ENCODE data around the gene IPO7. TPM values are rescaled to one million over a fixed set of nuclear protein-coding genes. Genes with fewer than 3 reads are reported as not detected.

Gene IPO7
- total RNA-seq, 1 donor from 2014 or later: 126 TPM

- Histone ChIP-seq H3K9me3 (no peaks in the 10 kb centered on the region), H3K4me3 (peak overlapping the region; percentile 70), H3K27ac (peak overlapping the region; percentile 89), H3K27me3 (ENCODE audit: low read depth) (no peaks in the 10 kb centered on the region), H3K36me3 (peaks cover 4% of the 10 kb centered on the region), H3K4me1 (peaks cover 25% of the 10 kb centered on the region)
- intact Hi-C loops (cut with DNase I): no loop called here
- ATAC-seq: no peak
- TF ChIP-seq CTCF (IDR thresholded peaks at IDR 0.05): no peak
- no peak for DNase-seq
These were observed 1.6 kb downstream of the IPO7 start for GRCh38 chr11:9386086-9386485.

- ATAC-seq (no peak), DNase-seq (no peak)
- Histone ChIP-seq H3K4me3 (no peak overlapping the region), H3K27ac (no peak overlapping the region), H3K36me3 (peaks cover 4% of the 10 kb centered on the region), H3K9me3 (no peaks in the 10 kb centered on the region), H3K4me1 (peaks cover 30% of the 10 kb centered on the region), H3K27me3 (ENCODE audit: low read depth) (no peaks in the 10 kb centered on the region)
- intact Hi-C loops (cut with DNase I): no loop called here
- TF ChIP-seq CTCF (IDR thresholded peaks at IDR 0.05): no peak
These were observed 2.4 kb downstream of the IPO7 start for GRCh38 chr11:9386901-9387300.

- Histone ChIP-seq H3K4me1 (peaks cover 26% of the 10 kb centered on the region), H3K27ac (no peak overlapping the region), H3K9me3 (no peaks in the 10 kb centered on the region), H3K36me3 (no peaks in the 10 kb centered on the region), H3K4me3 (no peak overlapping the region), H3K27me3 (ENCODE audit: low read depth) (no peaks in the 10 kb centered on the region)
- ATAC-seq (no peak), DNase-seq (no peak)
- intact Hi-C loops (cut with DNase I): no loop called here
- TF ChIP-seq CTCF (IDR thresholded peaks at IDR 0.05): no peak
These were observed 11.9 kb downstream of the IPO7 start for GRCh38 chr11:9396310-9396709.

GRCh38 chr11:9396752-9397151, 12.3 kb downstream of the IPO7 start:
- peaks cover 21% of the 10 kb centered on the region for H3K4me1 ChIP-seq
- TF ChIP-seq CTCF (IDR thresholded peaks at IDR 0.05): no peak
- no peak for DNase-seq
- H3K36me3 ChIP-seq: no peaks in the 10 kb centered on the region
- ATAC-seq: no peak
- H3K4me3 ChIP-seq: no peak overlapping the region
- no peaks in the 10 kb centered on the region for H3K9me3 ChIP-seq
- no peak overlapping the region for H3K27ac ChIP-seq
- intact Hi-C loops (cut with DNase I): no loop called here
- no peaks in the 10 kb centered on the region for H3K27me3 ChIP-seq (ENCODE audit: low read depth)

- H3K4me3 ChIP-seq: no peak overlapping the region
- TF ChIP-seq CTCF (IDR thresholded peaks at IDR 0.05): no peak
- H3K27me3 ChIP-seq (ENCODE audit: low read depth): no peaks in the 10 kb centered on the region
- H3K4me1 ChIP-seq: peaks cover 15% of the 10 kb centered on the region
- H3K27ac ChIP-seq: no peak overlapping the region
- DNase-seq (no peak), ATAC-seq (no peak)
- H3K9me3 ChIP-seq: no peaks in the 10 kb centered on the region
- no peaks in the 10 kb centered on the region for H3K36me3 ChIP-seq
- intact Hi-C loops (cut with DNase I): no loop called here
These were observed 13.6 kb downstream of the IPO7 start for GRCh38 chr11:9397746-9398680.

Measured in lower lobe of right lung (tissue), 2 donors.